Measurements from ENCODE around the gene MYO5B.

- TF ChIP-seq EZH2phosphoT487 (IDR thresholded peaks at IDR 0.05; ENCODE audit: borderline replicate concordance, low read depth, low read length) (no peak), CTCF (conservative IDR thresholded peaks at IDR 0.05; ENCODE audit: low read length) (no peak)
Observed at GRCh38 chr18:49910986-49911385, 284.0 kb downstream of the MYO5B start.
